Neural cell (in vitro differentiated cells): ENCODE data around the gene MGAT5.

Experiments used
- CTCF ChIP-seq: fragments of 450-650 bp; IDR thresholded peaks from 2 replicates; pipeline ENCODE4 v1.5.1; 2014; ENCODE audit warnings: antibody characterized with exemption, mild to moderate bottlenecking, moderate library complexity; ENCODE audit not compliant: poor library complexity, severe bottlenecking
- EP300 ChIP-seq: fragments of 450-650 bp; conservative IDR thresholded peaks from 2 replicates; pipeline ENCODE4 v1.6.1; 2014; ENCODE audit warnings: antibody characterized with exemption, mild to moderate bottlenecking, moderate library complexity; ENCODE audit not compliant: poor library complexity, severe bottlenecking
- EZH2 ChIP-seq: fragments of 200-600, 300-800 bp; shearing (Covaris generic), sonication (generic); IDR thresholded peaks from 2 replicates; pipeline ENCODE4 v1.6.1; 2014; ENCODE audit warnings: antibody characterized with exemption, low read length, borderline replicate concordance, mild to moderate bottlenecking; ENCODE audit not compliant: insufficient read depth, poor library complexity, severe bottlenecking
- MXI1 ChIP-seq: fragments of 450-650 bp; conservative IDR thresholded peaks from 2 replicates; pipeline ENCODE4 v1.6.1; 2014; ENCODE audit warnings: antibody characterized with exemption, mild to moderate bottlenecking; ENCODE audit not compliant: poor library complexity, severe bottlenecking
- POLR2AphosphoS5 ChIP-seq: IDR thresholded peaks from 2 replicates; pipeline ENCODE4 v1.6.1; 2012
- RAD21 ChIP-seq: fragments of 450-650 bp; conservative IDR thresholded peaks from 2 replicates; pipeline ENCODE4 v1.6.1; 2014; ENCODE audit warnings: antibody characterized with exemption, mild to moderate bottlenecking, moderate library complexity
- REST ChIP-seq: IDR thresholded peaks from 2 replicates; pipeline ENCODE4 v1.6.1; 2012; ENCODE audit warnings: borderline replicate concordance
- SMC3 ChIP-seq: fragments of 450-650 bp; conservative IDR thresholded peaks from 2 replicates; pipeline ENCODE4 v1.6.1; 2014; ENCODE audit warnings: antibody characterized with exemption, mild to moderate bottlenecking, moderate library complexity; ENCODE audit not compliant: poor library complexity
- TAF1 ChIP-seq: IDR thresholded peaks from 2 replicates; pipeline ENCODE4 v1.6.1; 2012; ENCODE audit warnings: low read depth

- TF ChIP-seq RAD21: no peak
- TF ChIP-seq CTCF: no peak
- TF ChIP-seq EZH2: no peak
- no peak for TF ChIP-seq TAF1
- no peak for TF ChIP-seq POLR2AphosphoS5
- no peak for TF ChIP-seq REST
- no peak for TF ChIP-seq SMC3
- no peak for TF ChIP-seq EP300
- TF ChIP-seq MXI1: no peak
Observed at GRCh38 chr2:134287323-134287722, 33.5 kb downstream of the MGAT5 start.
